Stimulated activated CD4-positive, alpha-beta T cell treated with anti-CD3 and anti-CD28 coated beads, Interleukin-12 subunit alpha, Interleukin-12 subunit beta, amount 100 ng/mL, for 4 hours (primary cell): Measurements from ENCODE around the gene TMEM59L.

Source experiments
- DNase-seq: peaks from one replicate; pipeline ENCODE4 v3.0.0-alpha.2; 2020

The TMEM59L gene

GRCh38 chr19:18660051-18660910 lies 47.6 kb downstream of the TMEM59L start:
- no peak for DNase-seq

GRCh38 chr19:18660939-18661670 lies 48.4 kb downstream of the TMEM59L start:
- DNase-seq = no peak

GRCh38 chr19:18662972-18663732 lies 50.5 kb downstream of the TMEM59L start:
- no peak for DNase-seq

- no peak for DNase-seq
Measured at GRCh38 chr19:18663940-18664530, 51.4 kb downstream of the TMEM59L start.

- no peak for DNase-seq
Measured at GRCh38 chr19:18665771-18666202, 53.1 kb downstream of the TMEM59L start.

GRCh38 chr19:18666317-18666716 lies 53.6 kb downstream of the TMEM59L start:
- no peak for DNase-seq

- DNase-seq = no peak
Measured at GRCh38 chr19:18666784-18667183, 54.1 kb downstream of the TMEM59L start.

GRCh38 chr19:18667531-18668251 lies 55.0 kb downstream of the TMEM59L start:
- DNase-seq = no peak

- DNase-seq = no peak
Measured at GRCh38 chr19:18668252-18668631, 55.6 kb downstream of the TMEM59L start.

- no peak for DNase-seq
Measured at GRCh38 chr19:18668744-18669523, 56.3 kb downstream of the TMEM59L start.

- DNase-seq = no peak
Measured at GRCh38 chr19:18669524-18669817, 56.8 kb downstream of the TMEM59L start.

GRCh38 chr19:18669883-18670282 lies 57.2 kb downstream of the TMEM59L start:
- no peak for DNase-seq

- DNase-seq = no peak
Measured at GRCh38 chr19:18670312-18670711, 57.6 kb downstream of the TMEM59L start.
